Gastroesophageal sphincter (tissue), 4 donors: ENCODE data around the gene MAP7. TPM values are rescaled to one million over a fixed set of nuclear protein-coding genes. Genes with fewer than 3 reads are reported as not detected.

Experiments
- ATAC-seq: fragments of 150-250 bp; one replicate; pipeline ENCODE4 v1.9.1; 2016; ENCODE audit warnings: mild to moderate bottlenecking, moderate library complexity
- H3K27ac ChIP-seq, 4 donors: fragments of 200-600 bp; sonication (generic) in 3 of 4; 1 replicate in 3 of 4; 2 replicates in 1 of 4; pipeline ENCODE4 v1.5.1; 2016 to 2019
- H3K27me3 ChIP-seq: fragments of 200-600 bp; sonication (generic); one replicate; pipeline ENCODE4 v1.5.1; 2019
- H3K36me3 ChIP-seq, 2 donors: fragments of 200-600 bp; sonication (generic); one replicate each; pipeline ENCODE4 v1.5.1; 2019; ENCODE audit warnings: control low read depth in 1 of 2
- H3K4me1 ChIP-seq, 3 donors: fragments of 200-600 bp; sonication (generic); 1 replicate in 2 of 3; 2 replicates in 1 of 3; pipeline ENCODE4 v1.5.1; 2016 to 2019; ENCODE audit warnings: control low read depth in 2 of 3
- H3K4me3 ChIP-seq, 2 donors: fragments of 200-600 bp; sonication (generic); one replicate each; pipeline ENCODE4 v1.5.1; 2019; ENCODE audit warnings: mild to moderate bottlenecking in 1 of 2, moderate library complexity in 1 of 2
- H3K9me3 ChIP-seq, 3 donors: fragments of 200-600 bp; sonication (generic); one replicate each; pipeline ENCODE4 v1.5.1; 2017 to 2019; ENCODE audit warnings: control low read depth in 2 of 3
- EP300 ChIP-seq: sonication (generic); formaldehyde crosslinking; IDR thresholded peaks from one replicate; pipeline ENCODE4 v1.6.1; 2017; ENCODE audit warnings: antibody characterized with exemption, mild to moderate bottlenecking
- POLR2A ChIP-seq, 2 donors: fragments of 450-650 bp; IDR thresholded peaks; one replicate each; pipeline ENCODE4 v1.6.1; 2017; ENCODE audit warnings: antibody characterized with exemption in 2 of 2, mild to moderate bottlenecking in 2 of 2, moderate library complexity in 1 of 2
- POLR2AphosphoS5 ChIP-seq: sonication (generic); formaldehyde crosslinking; IDR thresholded peaks from one replicate; pipeline ENCODE4 v1.6.1; 2017; ENCODE audit warnings: antibody characterized with exemption
- WGBS, 2 donors: methylation state at CpG; one replicate each; pipeline ENCODE4 v1.1.5; 2018; ENCODE audit warnings: low coverage in 1 of 2; 5-methylcytosine and 5-hydroxymethylcytosine counted together
- total RNA-seq, 4 donors: library from RNA; depleted of rRNA; stranded (reverse); fragments of >200 nt; gene quantifications; one replicate each; pipeline ENCODE4 v1.1.0, GENCODE V29; 2016
- TF ChIP-seq, protein P1 (sequence below), 4 experiments: fragments of 200-600 bp in 2 of 4; fragments of 450-650 bp in 2 of 4; sonication (generic) in 1 of 4; IDR thresholded peaks; one replicate each; pipeline ENCODE4 v1.5.1; 2017 to 2019; ENCODE audit warnings: antibody characterized with exemption in 4 of 4, mild to moderate bottlenecking in 2 of 4, moderate library complexity in 2 of 4

Gene MAP7
- total RNA-seq, 4 donors from 2014 or later, result 1.1 to 6.7 (median 4.3) TPM

DNA sequence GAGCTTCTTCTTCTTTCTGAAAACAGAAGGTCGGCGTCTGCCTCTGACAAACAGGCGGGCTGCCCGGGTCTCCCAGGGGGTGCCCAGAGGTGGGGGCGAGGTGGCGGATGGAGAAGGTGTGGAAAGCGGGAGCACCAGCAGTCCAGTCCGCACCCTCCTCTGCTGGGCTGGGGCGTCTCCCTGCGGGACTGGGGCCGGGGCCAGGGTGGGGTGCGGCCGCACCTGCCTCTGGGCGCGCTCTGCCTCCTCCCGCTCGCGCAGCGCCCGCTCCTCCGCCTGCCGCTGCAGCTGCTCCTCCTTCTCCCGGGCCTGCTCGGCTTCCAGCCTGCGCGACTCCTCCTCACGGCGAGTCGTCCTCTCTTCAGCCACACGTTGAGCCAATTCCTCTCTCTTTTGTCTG lies 189.4 kb downstream of the MAP7 start:
- 100% methylated on average over 1 of the region's 30 CpGs; no CpG with 5 or more reads in 1 of the 2 donors for WGBS, 2 donors
- no peak for ATAC-seq
- Histone ChIP-seq H3K4me3 (no peak overlapping the region), H3K4me1 (no peaks in the 10 kb centered on the region), H3K36me3 (peaks cover 0 to 12% of the 10 kb centered on the region in 2 donors), H3K9me3 (no peaks in the 10 kb centered on the region), H3K27me3 (no peaks in the 10 kb centered on the region), H3K27ac (no peak overlapping the region)
- no peak for TF ChIP-seq POLR2A (IDR thresholded peaks at IDR 0.05)
- no peak for TF ChIP-seq EP300
- TF ChIP-seq, protein P1, sequence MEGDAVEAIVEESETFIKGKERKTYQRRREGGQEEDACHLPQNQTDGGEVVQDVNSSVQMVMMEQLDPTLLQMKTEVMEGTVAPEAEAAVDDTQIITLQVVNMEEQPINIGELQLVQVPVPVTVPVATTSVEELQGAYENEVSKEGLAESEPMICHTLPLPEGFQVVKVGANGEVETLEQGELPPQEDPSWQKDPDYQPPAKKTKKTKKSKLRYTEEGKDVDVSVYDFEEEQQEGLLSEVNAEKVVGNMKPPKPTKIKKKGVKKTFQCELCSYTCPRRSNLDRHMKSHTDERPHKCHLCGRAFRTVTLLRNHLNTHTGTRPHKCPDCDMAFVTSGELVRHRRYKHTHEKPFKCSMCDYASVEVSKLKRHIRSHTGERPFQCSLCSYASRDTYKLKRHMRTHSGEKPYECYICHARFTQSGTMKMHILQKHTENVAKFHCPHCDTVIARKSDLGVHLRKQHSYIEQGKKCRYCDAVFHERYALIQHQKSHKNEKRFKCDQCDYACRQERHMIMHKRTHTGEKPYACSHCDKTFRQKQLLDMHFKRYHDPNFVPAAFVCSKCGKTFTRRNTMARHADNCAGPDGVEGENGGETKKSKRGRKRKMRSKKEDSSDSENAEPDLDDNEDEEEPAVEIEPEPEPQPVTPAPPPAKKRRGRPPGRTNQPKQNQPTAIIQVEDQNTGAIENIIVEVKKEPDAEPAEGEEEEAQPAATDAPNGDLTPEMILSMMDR (IDR thresholded peaks at IDR 0.05), result no peak
- no peak for TF ChIP-seq POLR2AphosphoS5

DNA sequence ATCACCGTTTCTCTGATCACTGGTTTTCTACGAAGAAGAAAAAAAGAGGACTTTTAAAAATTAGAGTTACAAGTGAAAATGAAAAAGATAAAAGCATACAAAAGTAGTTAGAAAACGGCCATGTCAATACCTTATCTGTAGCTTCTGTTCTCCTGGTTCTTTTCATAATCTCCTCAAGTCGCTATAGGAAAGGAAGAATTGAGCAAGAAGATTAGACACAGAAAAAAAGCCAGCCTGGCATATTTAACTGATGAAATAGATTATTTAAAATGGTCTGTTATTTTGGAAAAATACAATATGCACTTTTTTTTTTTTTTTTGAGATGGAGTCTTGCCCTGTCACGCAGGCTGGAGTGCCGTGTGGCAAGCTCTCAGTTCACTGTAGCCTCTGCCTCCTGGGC lies 190.4 kb downstream of the MAP7 start:
- Histone ChIP-seq H3K4me1 (no peaks in the 10 kb centered on the region), H3K36me3 (peaks cover 0 to 12% of the 10 kb centered on the region in 2 donors), H3K4me3 (no peak overlapping the region), H3K9me3 (no peaks in the 10 kb centered on the region), H3K27ac (no peak overlapping the region), H3K27me3 (no peaks in the 10 kb centered on the region)
- TF ChIP-seq, protein P1 (IDR thresholded peaks at IDR 0.05), result no peak
- TF ChIP-seq POLR2A (IDR thresholded peaks at IDR 0.05), result no peak
- no peak for TF ChIP-seq EP300
- no peak for TF ChIP-seq POLR2AphosphoS5
- ATAC-seq, result no peak
- WGBS, 2 donors, result 86 to 93% methylated on average over 4 to 6 of the region's 6 CpGs

DNA sequence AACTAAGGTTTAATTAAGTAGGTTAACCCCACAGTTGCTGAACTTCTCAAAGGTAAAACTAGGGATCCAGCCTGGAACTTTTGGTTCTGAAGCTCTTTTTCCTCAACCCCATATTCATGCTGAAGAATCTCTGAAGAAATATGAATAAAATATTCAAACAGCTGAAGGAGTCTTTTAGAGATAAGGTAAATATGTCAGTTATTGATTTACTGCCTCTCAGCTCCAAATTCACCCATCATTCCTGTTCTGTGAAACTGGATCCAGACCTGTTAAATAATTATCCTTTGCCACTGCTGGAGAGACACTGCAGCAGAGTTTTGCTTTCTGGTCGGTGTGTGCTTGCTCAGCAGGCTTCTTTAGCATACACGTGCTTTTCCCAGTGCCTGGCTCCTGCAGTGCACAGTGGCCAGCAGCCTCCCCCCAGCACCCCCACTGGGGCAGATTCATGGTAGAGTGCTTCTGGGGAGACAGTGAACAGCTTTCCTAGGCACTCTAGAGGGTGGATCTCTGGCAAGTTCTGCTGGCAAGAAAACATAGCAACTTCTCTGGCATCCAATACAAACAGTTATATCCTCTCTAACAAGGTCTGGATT lies 198.6 kb downstream of the MAP7 start:
- no peak for ATAC-seq
- H3K4me1 ChIP-seq, result no peaks in the 10 kb centered on the region
- no peak for TF ChIP-seq POLR2AphosphoS5
- TF ChIP-seq EP300, result no peak
- no peak for TF ChIP-seq POLR2A (IDR thresholded peaks at IDR 0.05)
- TF ChIP-seq, protein P1 (IDR thresholded peaks at IDR 0.05), result no peak
- no peak overlapping the region for H3K27ac ChIP-seq
- no peaks in the 10 kb centered on the region for H3K36me3 ChIP-seq
- 0 to 6% methylated on average over 2 of the region's 2 CpGs for WGBS, 2 donors
- no peaks in the 10 kb centered on the region for H3K9me3 ChIP-seq
- no peaks in the 10 kb centered on the region for H3K27me3 ChIP-seq
- H3K4me3 ChIP-seq, result no peak overlapping the region

DNA sequence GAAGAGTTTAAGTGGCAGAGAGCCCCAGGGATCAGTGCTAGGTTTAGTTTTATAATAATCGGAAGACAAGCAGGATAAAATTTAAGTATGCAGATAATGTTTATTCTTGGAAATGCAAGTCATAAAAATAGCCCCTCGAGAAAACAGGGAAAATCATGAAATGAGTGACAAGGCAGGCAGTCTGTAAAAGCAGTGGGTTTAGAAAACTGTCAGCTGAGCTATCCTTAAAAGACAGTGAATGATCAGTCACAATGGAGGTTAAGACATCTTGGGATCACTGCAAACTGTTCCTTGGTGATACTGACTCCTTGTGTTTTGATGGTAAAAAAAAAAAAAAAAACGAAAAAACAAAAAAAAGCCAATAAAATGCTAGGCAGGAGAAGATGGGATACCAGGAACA lies 199.3 kb downstream of the MAP7 start:
- Histone ChIP-seq H3K27ac (no peak overlapping the region), H3K36me3 (no peaks in the 10 kb centered on the region), H3K27me3 (no peaks in the 10 kb centered on the region), H3K9me3 (no peaks in the 10 kb centered on the region), H3K4me1 (no peaks in the 10 kb centered on the region), H3K4me3 (no peak overlapping the region)
- WGBS, 2 donors, result 73 to 84% methylated on average over 3 of the region's 3 CpGs
- TF ChIP-seq EP300 (no peak), POLR2A (IDR thresholded peaks at IDR 0.05) (no peak), POLR2AphosphoS5 (no peak)
- TF ChIP-seq, protein P1 (IDR thresholded peaks at IDR 0.05), result no peak
- no peak for ATAC-seq

DNA sequence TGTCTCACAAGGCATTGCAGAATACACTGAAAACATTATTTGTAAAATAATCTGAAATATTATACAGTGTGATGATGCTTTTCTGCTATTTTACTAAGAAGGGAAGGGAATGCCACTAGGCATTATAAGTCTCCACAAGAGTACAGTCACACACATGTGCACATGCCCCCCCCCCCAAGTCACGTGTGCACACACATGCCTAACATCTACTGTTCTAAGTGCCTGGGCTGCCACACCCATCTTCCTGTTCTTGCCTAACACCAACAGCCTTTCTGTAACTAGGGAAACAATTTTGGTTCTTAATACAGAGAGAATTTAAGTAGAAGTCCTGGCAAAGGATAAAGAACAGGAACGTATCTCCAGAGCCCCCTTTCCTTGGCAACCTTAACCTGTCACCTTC lies 202.4 kb downstream of the MAP7 start:
- 76 to 88% methylated on average over 2 of the region's 2 CpGs for WGBS, 2 donors

More for the DNA sequence above, 202.4 kb downstream of the MAP7 start:
- H3K4me1 ChIP-seq, result no peaks in the 10 kb centered on the region
- no peak for ATAC-seq
- H3K27ac ChIP-seq, result no peak overlapping the region
- no peaks in the 10 kb centered on the region for H3K27me3 ChIP-seq
- no peak overlapping the region for H3K4me3 ChIP-seq
- TF ChIP-seq POLR2AphosphoS5, result no peak
- no peak for TF ChIP-seq EP300
- TF ChIP-seq, protein P1 (IDR thresholded peaks at IDR 0.05), result no peak
- TF ChIP-seq POLR2A (IDR thresholded peaks at IDR 0.05), result no peak
- no peaks in the 10 kb centered on the region for H3K9me3 ChIP-seq
- peaks cover 0 to 4% of the 10 kb centered on the region in 2 donors for H3K36me3 ChIP-seq
